ENCODE data around the gene IL26. TPM values are rescaled to one million over a fixed set of nuclear protein-coding genes. Genes with fewer than 3 reads are reported as not detected.

The IL26 gene, protein sequence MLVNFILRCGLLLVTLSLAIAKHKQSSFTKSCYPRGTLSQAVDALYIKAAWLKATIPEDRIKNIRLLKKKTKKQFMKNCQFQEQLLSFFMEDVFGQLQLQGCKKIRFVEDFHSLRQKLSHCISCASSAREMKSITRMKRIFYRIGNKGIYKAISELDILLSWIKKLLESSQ
- polyA plus RNA-seq = not detected in 3 replicates
- not detected for polyA plus RNA-seq (2011; ENCODE audit: low read depth)
- polyA plus RNA-seq (2011; cell fraction: cytosol; rRNA removed) = not detected in 2 replicates
- polyA plus RNA-seq (2011; cell fraction: nucleus; rRNA removed) = not detected in 2 replicates
- polyA plus RNA-seq (2012; ENCODE audit: low replicate concordance) = not detected in 2 replicates
- polyA minus RNA-seq = not detected in 3 replicates
- polyA minus RNA-seq (2011; cell fraction: cytosol; rRNA and poly(A)+ RNA removed) = not detected
- not detected in 2 replicates for polyA minus RNA-seq (2011; cell fraction: nucleus; rRNA and poly(A)+ RNA removed)

DNA sequence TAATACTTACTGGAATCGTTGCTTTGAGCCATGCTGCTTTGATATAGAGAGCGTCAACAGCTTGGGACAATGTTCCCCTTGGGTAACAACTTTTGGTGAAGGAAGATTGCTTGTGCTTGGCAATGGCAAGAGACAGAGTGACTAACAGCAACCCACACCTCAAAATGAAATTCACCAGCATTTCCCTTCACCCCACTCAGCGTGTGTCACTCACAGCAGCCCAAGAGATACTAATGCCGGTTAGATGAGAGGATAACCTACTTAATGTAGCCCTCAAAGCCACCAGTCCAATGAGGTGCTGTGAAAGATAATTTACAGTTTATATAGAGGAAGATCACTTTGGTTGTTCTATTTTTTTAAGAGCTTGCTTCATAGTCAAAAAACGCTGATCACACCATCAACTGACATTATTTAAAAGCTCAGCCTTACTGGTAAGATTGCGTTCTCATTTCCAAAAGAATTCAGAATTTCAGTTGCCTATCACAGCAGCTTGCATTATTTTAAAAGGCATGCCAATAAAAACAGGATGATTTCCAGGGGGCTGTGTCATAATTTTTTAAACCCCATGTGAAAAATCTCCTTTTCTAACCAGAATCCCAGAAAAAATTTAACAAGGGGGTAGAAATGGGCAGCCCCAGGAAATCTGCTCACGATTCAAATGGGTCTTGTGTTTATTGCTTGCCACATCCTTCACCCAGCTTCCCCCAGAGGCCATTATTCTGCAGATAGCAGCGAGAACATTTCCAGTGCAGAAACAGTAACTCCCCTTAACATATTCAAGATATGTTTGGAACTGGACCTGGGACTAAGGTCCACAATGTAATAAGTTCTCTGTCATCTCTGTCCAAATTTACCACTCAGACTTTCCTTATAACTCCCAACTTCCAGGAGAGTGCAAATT lies at the start of gene IL26:
IL26 (minus strand) TSS at position 235 of the 901 bp plus-strand sequence; CDS start at position 181, 54 bp downstream.
- Histone ChIP-seq H2AFZ (ENCODE audit: control insufficient read depth, low read length) (no peak within 1 kb of the TSS), H3K36me3 (ENCODE audit: control insufficient read depth in 2 of 2, extremely low read depth in 1 of 2, insufficient read depth in 2 of 2, low read length in 2 of 2) (no peaks in the 10 kb centered on the region), H3K27me3 (ENCODE audit: control insufficient read depth, extremely low read depth, insufficient read depth, low read length) (no peaks in the 10 kb centered on the region), H3K27ac (ENCODE audit: control insufficient read depth, insufficient read depth, low read length) (no peak within 1 kb of the TSS), H3K9me3 (ENCODE audit: control insufficient read depth, low read depth, low read length) (no peaks in the 10 kb centered on the region), H3K4me3 (ENCODE audit: control insufficient read depth in 2 of 3, extremely low read depth in 1 of 3, insufficient read depth in 2 of 3, low read depth in 1 of 3, low read length in 3 of 3) (no peak within 1 kb of the TSS), H3K9me1 (ENCODE audit: control insufficient read depth, extremely low read depth, insufficient read depth, low read length) (no peaks in the 10 kb centered on the region), H3K9ac (ENCODE audit: control insufficient read depth, extremely low read depth, insufficient read depth, low read length) (no peak within 1 kb of the TSS), H3K4me2 (ENCODE audit: control insufficient read depth, extremely low read depth, insufficient read depth, low read depth, low read length) (no peak within 1 kb of the TSS), H3K79me2 (ENCODE audit: control insufficient read depth, insufficient read depth, low read length) (no peaks in the 10 kb centered on the region), H3K4me1 (ENCODE audit: control insufficient read depth, extremely low read depth, insufficient read depth, low read length) (peaks cover 11% of the 10 kb centered on the region), H4K20me1 (ENCODE audit: control insufficient read depth, extremely low read depth, insufficient read depth, low read length) (no peaks in the 10 kb centered on the region)
- DNase-seq (ENCODE audit: low read depth, low spot score) = no peak
- TF ChIP-seq, protein P1, sequence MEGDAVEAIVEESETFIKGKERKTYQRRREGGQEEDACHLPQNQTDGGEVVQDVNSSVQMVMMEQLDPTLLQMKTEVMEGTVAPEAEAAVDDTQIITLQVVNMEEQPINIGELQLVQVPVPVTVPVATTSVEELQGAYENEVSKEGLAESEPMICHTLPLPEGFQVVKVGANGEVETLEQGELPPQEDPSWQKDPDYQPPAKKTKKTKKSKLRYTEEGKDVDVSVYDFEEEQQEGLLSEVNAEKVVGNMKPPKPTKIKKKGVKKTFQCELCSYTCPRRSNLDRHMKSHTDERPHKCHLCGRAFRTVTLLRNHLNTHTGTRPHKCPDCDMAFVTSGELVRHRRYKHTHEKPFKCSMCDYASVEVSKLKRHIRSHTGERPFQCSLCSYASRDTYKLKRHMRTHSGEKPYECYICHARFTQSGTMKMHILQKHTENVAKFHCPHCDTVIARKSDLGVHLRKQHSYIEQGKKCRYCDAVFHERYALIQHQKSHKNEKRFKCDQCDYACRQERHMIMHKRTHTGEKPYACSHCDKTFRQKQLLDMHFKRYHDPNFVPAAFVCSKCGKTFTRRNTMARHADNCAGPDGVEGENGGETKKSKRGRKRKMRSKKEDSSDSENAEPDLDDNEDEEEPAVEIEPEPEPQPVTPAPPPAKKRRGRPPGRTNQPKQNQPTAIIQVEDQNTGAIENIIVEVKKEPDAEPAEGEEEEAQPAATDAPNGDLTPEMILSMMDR (optimal IDR thresholded peaks at IDR 0.05 in 1 of 3, IDR thresholded peaks at IDR 0.05 in 1 of 3, conservative IDR thresholded peaks at IDR 0.05 in 1 of 3; ENCODE audit: extremely low read depth in 1 of 3, insufficient read depth in 2 of 3, low read length in 3 of 3) = no peak
- TF ChIP-seq EZH2 (IDR thresholded peaks at IDR 0.05; ENCODE audit: low read length) = no peak
- dilution Hi-C loops (cut with MboI; ENCODE audit: extremely low pct_ligation_motif_present, low sequenced_read_pairs) = no loop called here
- no peak for FAIRE-seq

DNA sequence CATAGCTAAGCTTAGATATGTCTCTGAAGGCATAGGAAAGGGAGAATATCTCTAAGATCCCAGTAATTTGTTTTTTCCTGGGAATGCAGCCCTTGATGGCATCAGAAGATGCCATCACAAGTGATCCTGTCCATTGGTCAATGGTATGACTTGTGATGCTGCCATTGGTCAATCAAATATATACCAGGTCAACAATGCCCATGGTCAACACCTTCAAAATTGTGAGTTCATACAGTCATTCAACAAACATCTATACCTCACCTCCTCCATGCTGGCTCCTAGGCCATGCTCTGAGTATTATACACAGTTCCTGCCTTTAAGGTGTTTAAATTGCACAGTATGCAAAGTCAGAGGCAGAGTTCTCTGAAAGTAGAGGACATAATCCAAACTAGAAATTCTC lies 47.1 kb upstream of the IL26 start:
- Histone ChIP-seq H3K9me1 (ENCODE audit: control insufficient read depth, extremely low read depth, insufficient read depth, low read length) (no peaks in the 10 kb centered on the region), H3K4me2 (ENCODE audit: control insufficient read depth, extremely low read depth, insufficient read depth, low read depth, low read length) (no peak overlapping the region), H3K9ac (ENCODE audit: control insufficient read depth, extremely low read depth, insufficient read depth, low read length) (no peak overlapping the region), H3K36me3 (ENCODE audit: control insufficient read depth in 2 of 2, extremely low read depth in 1 of 2, insufficient read depth in 2 of 2, low read length in 2 of 2) (no peaks in the 10 kb centered on the region), H2AFZ (ENCODE audit: control insufficient read depth, low read length) (no peak overlapping the region), H3K9me3 (ENCODE audit: control insufficient read depth, low read depth, low read length) (no peaks in the 10 kb centered on the region), H3K27ac (ENCODE audit: control insufficient read depth, insufficient read depth, low read length) (no peak overlapping the region), H3K4me1 (ENCODE audit: control insufficient read depth, extremely low read depth, insufficient read depth, low read length) (peaks cover 8% of the 10 kb centered on the region), H3K4me3 (ENCODE audit: control insufficient read depth in 2 of 3, extremely low read depth in 1 of 3, insufficient read depth in 2 of 3, low read depth in 1 of 3, low read length in 3 of 3) (no peak overlapping the region), H3K27me3 (ENCODE audit: control insufficient read depth, extremely low read depth, insufficient read depth, low read length) (no peaks in the 10 kb centered on the region), H3K79me2 (ENCODE audit: control insufficient read depth, insufficient read depth, low read length) (no peaks in the 10 kb centered on the region), H4K20me1 (ENCODE audit: control insufficient read depth, extremely low read depth, insufficient read depth, low read length) (no peaks in the 10 kb centered on the region)
- DNase-seq (ENCODE audit: low read depth, low spot score) = no peak
- dilution Hi-C loops (cut with MboI; ENCODE audit: extremely low pct_ligation_motif_present, low sequenced_read_pairs) = no loop called here
- no peak for FAIRE-seq
- TF ChIP-seq, protein P1 (optimal IDR thresholded peaks at IDR 0.05 in 1 of 3, IDR thresholded peaks at IDR 0.05 in 1 of 3, conservative IDR thresholded peaks at IDR 0.05 in 1 of 3; ENCODE audit: extremely low read depth in 1 of 3, insufficient read depth in 2 of 3, low read length in 3 of 3) = no peak
- TF ChIP-seq EZH2 (IDR thresholded peaks at IDR 0.05; ENCODE audit: low read length) = no peak
